CD14-positive monocyte (primary cell): ENCODE data around the gene PCBP3. TPM values are rescaled to one million over a fixed set of nuclear protein-coding genes. Genes with fewer than 3 reads are reported as not detected.

Experiments
- DNase-seq, 3 donors: peaks; one replicate each; pipeline ENCODE4 v3.0.0-alpha.2; 2011 to 2022
- H2AFZ ChIP-seq: 2 replicates; pipeline ENCODE4 v1.6.0; 2012; ENCODE audit warnings: mild to moderate bottlenecking, low read depth, low read length, inconsistent platforms; ENCODE audit not compliant: insufficient read depth, poor library complexity, severe bottlenecking
- H3K27ac ChIP-seq, 2 donors: 1 replicate in 1 of 2; 2 replicates in 1 of 2; pipeline ENCODE4 v1.5.1; 2012 to 2013; ENCODE audit warnings: low read length in 2 of 2, control low read depth in 1 of 2, inconsistent platforms in 1 of 2, low read depth in 1 of 2, mild to moderate bottlenecking in 1 of 2
- H3K27me3 ChIP-seq, 2 donors: one replicate each; pipeline versions ENCODE4 v1.6.0 to v1.6.1; 2011 to 2013; ENCODE audit warnings: low read length in 2 of 2; ENCODE audit not compliant: control insufficient read depth in 2 of 2, insufficient read depth in 2 of 2
- H3K36me3 ChIP-seq, 2 donors: replicated peaks in 1 of 2; 1 replicate in 1 of 2; 2 replicates in 1 of 2; pipeline versions ENCODE4 v1.5.1 to v1.6.1; 2012 to 2013; ENCODE audit warnings: low read length in 2 of 2, control low read depth in 1 of 2, inconsistent platforms in 1 of 2, mild to moderate bottlenecking in 1 of 2; ENCODE audit not compliant: insufficient read depth in 2 of 2, control insufficient read depth in 1 of 2
- H3K4me1 ChIP-seq, 2 donors: 1 replicate in 1 of 2; 2 replicates in 1 of 2; pipeline versions ENCODE4 v1.5.1 to v1.6.1; 2012 to 2013; ENCODE audit warnings: low read length in 2 of 2, control low read depth in 1 of 2, inconsistent platforms in 1 of 2, mild to moderate bottlenecking in 1 of 2, moderate library complexity in 1 of 2; ENCODE audit not compliant: insufficient read depth in 2 of 2, control insufficient read depth in 1 of 2
- H3K4me2 ChIP-seq: replicated peaks from 2 replicates; pipeline ENCODE3; 2012; ENCODE audit warnings: low read length, moderate library complexity, mild to moderate bottlenecking; ENCODE audit not compliant: poor library complexity, severe bottlenecking; ENCODE audit errors: extremely low read depth
- H3K4me3 ChIP-seq, 3 experiments: fragments of 200-600 bp in 1 of 3; sonication (generic) in 1 of 3; replicated peaks in 1 of 3; 1 replicate in 2 of 3; 2 replicates in 1 of 3; pipeline ENCODE4 v1.5.1; 2011 to 2013; ENCODE audit warnings: low read length in 3 of 3, mild to moderate bottlenecking in 3 of 3, control low read depth in 2 of 3, low read depth in 2 of 3, inconsistent platforms in 1 of 3, moderate library complexity in 1 of 3
- H3K79me2 ChIP-seq: 2 replicates; pipeline ENCODE4 v1.6.0; 2012; ENCODE audit warnings: mild to moderate bottlenecking, control low read depth, inconsistent platforms, low read length, moderate library complexity; ENCODE audit not compliant: insufficient read depth
- H3K9ac ChIP-seq: 2 replicates; pipeline ENCODE4 v1.6.0; 2017; ENCODE audit warnings: low read length, mild to moderate bottlenecking; ENCODE audit not compliant: insufficient read depth, poor library complexity, severe bottlenecking
- H3K9me3 ChIP-seq, 2 donors: replicated peaks in 1 of 2; 1 replicate in 1 of 2; 2 replicates in 1 of 2; pipeline versions ENCODE4 v1.5.1 to v1.6.1; 2012 to 2013; ENCODE audit warnings: low read length in 2 of 2, control low read depth in 1 of 2; ENCODE audit not compliant: control insufficient read depth in 1 of 2, insufficient read depth in 1 of 2
- H4K20me1 ChIP-seq: 2 replicates; pipeline ENCODE4 v1.6.0; 2012; ENCODE audit warnings: mild to moderate bottlenecking, low read length, control low read depth, moderate library complexity; ENCODE audit not compliant: insufficient read depth
- H3K27ac Mint-ChIP-seq, 7 donors: one replicate each; pipeline ENCODE4 v1.8.0; 2020; ENCODE audit warnings: mild to moderate bottlenecking in 7 of 7, mixed read lengths in 7 of 7, moderate library complexity in 6 of 7, inconsistent platforms in 2 of 7
- H3K27me3 Mint-ChIP-seq, 3 donors: one replicate each; pipeline ENCODE4 v1.8.0; 2021 to 2022; ENCODE audit warnings: low read depth in 3 of 3, mild to moderate bottlenecking in 3 of 3, mixed read lengths in 3 of 3, moderate library complexity in 3 of 3, inconsistent platforms in 1 of 3
- H3K36me3 Mint-ChIP-seq, 2 donors: one replicate each; pipeline ENCODE4 v1.8.0; 2020; ENCODE audit warnings: mixed read lengths in 2 of 2, inconsistent platforms in 1 of 2, mild to moderate bottlenecking in 1 of 2
- H3K4me1 Mint-ChIP-seq: one replicate; pipeline ENCODE4 v1.8.0; 2020; ENCODE audit warnings: mild to moderate bottlenecking, mixed read lengths
- H3K4me3 Mint-ChIP-seq, 2 donors: one replicate each; pipeline ENCODE4 v1.8.0; 2020; ENCODE audit warnings: mild to moderate bottlenecking in 2 of 2, mixed read lengths in 2 of 2, moderate library complexity in 1 of 2
- H3K9me3 Mint-ChIP-seq, 7 donors: one replicate each; pipeline ENCODE4 v1.8.0; 2020 to 2022; ENCODE audit warnings: mixed read lengths in 7 of 7, mild to moderate bottlenecking in 6 of 7, moderate library complexity in 6 of 7, inconsistent platforms in 2 of 7
- CTCF ChIP-seq: fragments of 200-600 bp; IDR thresholded peaks from one replicate; pipeline ENCODE4 v1.8.0; 2022; ENCODE audit warnings: antibody characterized with exemption, mild to moderate bottlenecking
- WGBS: methylation state at CpG from one replicate; pipeline ENCODE4 v1.1.5; 2013; ENCODE audit warnings: missing lambda C conversion rate; ENCODE audit not compliant: insufficient coverage; 5-methylcytosine and 5-hydroxymethylcytosine counted together
- intact Hi-C, 2 donors: fragments of 100-400 bp; cut with micrococcal nuclease; formaldehyde crosslinking; loops; one replicate each; pipeline versions ENCODE4 v1.15.0 to v1.15.1; 2023
- polyA plus RNA-seq, 3 donors: library from polyadenylated mRNA; depleted of rRNA in 1 of 3; unstranded in 2 of 3; stranded (reverse) in 1 of 3; fragments of 300-500 nt in 2 of 3; fragments of >200 nt in 1 of 3; fragmentation: Illumina TruSeq in 2 of 3; gene quantifications; 1 replicate in 2 of 3; 2 replicates in 1 of 3; pipeline ENCODE4 v1.2.3, GENCODE V29; 2012 to 2021

PCBP3 gene
- polyA plus RNA-seq, 3 donors, result 0.34 to 0.49 TPM; not detected in 1

DNA sequence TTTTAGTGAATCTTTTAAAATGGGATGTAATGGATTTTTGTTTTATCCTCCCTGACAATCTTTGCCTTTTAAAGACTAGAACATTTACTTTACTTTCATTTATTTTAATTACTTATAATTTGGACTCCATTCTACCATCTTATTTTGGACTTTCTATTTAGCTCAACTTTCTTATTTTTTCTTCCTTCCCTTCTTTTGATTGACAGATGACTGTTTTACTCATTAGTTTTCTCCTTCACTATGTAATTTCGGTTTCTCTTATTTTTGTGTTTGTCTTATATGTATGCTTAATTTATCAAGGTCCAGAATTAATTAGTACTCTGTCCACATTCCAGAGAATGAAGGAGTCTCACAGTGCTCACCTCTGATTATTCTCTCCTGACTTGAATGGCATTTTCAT is 109.9 kb downstream of the PCBP3 start:
- no peak overlapping the region for H2AFZ ChIP-seq
- intact Hi-C loops, result no loop called here
- H3K27ac Mint-ChIP-seq, result no peak overlapping the region
- H3K27me3 ChIP-seq, result no peaks in the 10 kb centered on the region
- H3K79me2 ChIP-seq, result no peaks in the 10 kb centered on the region
- H3K27ac ChIP-seq, result no peak overlapping the region
- no peak for TF ChIP-seq CTCF
- H4K20me1 ChIP-seq, result no peaks in the 10 kb centered on the region
- H3K9ac ChIP-seq, result no peak overlapping the region
- no peaks in the 10 kb centered on the region for H3K27me3 Mint-ChIP-seq
- H3K4me2 ChIP-seq, result no peak overlapping the region
- H3K36me3 ChIP-seq, result no peaks in the 10 kb centered on the region
- H3K4me3 Mint-ChIP-seq, result no peak overlapping the region
- H3K4me1 Mint-ChIP-seq, result no peaks in the 10 kb centered on the region
- H3K4me3 ChIP-seq, result no peak overlapping the region
- no peaks in the 10 kb centered on the region for H3K36me3 Mint-ChIP-seq
- DNase-seq, result no peak
- H3K4me1 ChIP-seq, result no peaks in the 10 kb centered on the region
- whole genome bisulfite sequencing, result no CpG with 5 or more reads among the region's 1 CpG
- peaks cover 0 to 4% of the 10 kb centered on the region in 2 donors for H3K9me3 ChIP-seq
- H3K9me3 Mint-ChIP-seq, result peaks cover 0 to 9% (median 6%) of the 10 kb centered on the region in 7 donors

- Mint-ChIP-seq H3K9me3 (peaks cover 0 to 9% (median 6%) of the 10 kb centered on the region in 7 donors), H3K27me3 (no peaks in the 10 kb centered on the region), H3K4me3 (no peak overlapping the region), H3K27ac (no peak overlapping the region), H3K36me3 (no peaks in the 10 kb centered on the region), H3K4me1 (no peaks in the 10 kb centered on the region)
- Histone ChIP-seq H2AFZ (no peak overlapping the region), H3K4me2 (no peak overlapping the region), H3K36me3 (no peaks in the 10 kb centered on the region), H4K20me1 (no peaks in the 10 kb centered on the region), H3K79me2 (no peaks in the 10 kb centered on the region), H3K4me1 (no peaks in the 10 kb centered on the region), H3K27me3 (no peaks in the 10 kb centered on the region), H3K4me3 (no peak overlapping the region), H3K9ac (no peak overlapping the region), H3K9me3 (peaks cover 0 to 4% of the 10 kb centered on the region in 2 donors), H3K27ac (no peak overlapping the region)
- no peak for TF ChIP-seq CTCF
- DNase-seq, result no peak
- no CpG with 5 or more reads among the region's 1 CpG for WGBS
- intact Hi-C loops, result no loop called here
Measured at GRCh38 chr21:45756029-45756428, 112.5 kb downstream of the PCBP3 start.
